GM12872 (cell line): ENCODE measurements around the gene NEDD4L.

Experiments
- CTCF ChIP-seq: IDR thresholded peaks from 3 replicates; pipeline ENCODE4 v1.5.1; 2011; ENCODE audit warnings: low read depth, mild to moderate bottlenecking, low read length, moderate library complexity; ENCODE audit not compliant: insufficient read depth

The NEDD4L gene

GRCh38 chr18:58162127-58162526, 118.1 kb downstream of the NEDD4L start:
- TF ChIP-seq CTCF = no peak

- TF ChIP-seq CTCF = no peak
Measured at GRCh38 chr18:58163004-58163590, 119.1 kb downstream of the NEDD4L start.

- no peak for TF ChIP-seq CTCF
Measured at GRCh38 chr18:58166278-58166844, 122.3 kb downstream of the NEDD4L start.

GRCh38 chr18:58167073-58167472, 123.0 kb downstream of the NEDD4L start:
- TF ChIP-seq CTCF = no peak

- no peak for TF ChIP-seq CTCF
Measured at GRCh38 chr18:58168221-58168620, 124.2 kb downstream of the NEDD4L start.

GRCh38 chr18:58168993-58169392, 125.0 kb downstream of the NEDD4L start:
- no peak for TF ChIP-seq CTCF

- no peak for TF ChIP-seq CTCF
Measured at GRCh38 chr18:58169472-58169871, 125.4 kb downstream of the NEDD4L start.
